Skeletal muscle cell (primary cell): Measurements from ENCODE around the gene GALNS.
"Not testable (repeated sequence)": the region's sequence is repeated elsewhere in the genome, so short reads cannot be mapped to it uniquely, and the experiment has no call there.

ENCODE experiments used
- DNase-seq: peaks from one replicate; pipeline ENCODE4 v3.0.0-alpha.2; 2010; ENCODE audit warnings: low read depth
- H3K4me3 ChIP-seq: 2 replicates; pipeline ENCODE4 v1.5.1; 2011; ENCODE audit warnings: low read depth, mild to moderate bottlenecking, control low read depth, low read length, moderate library complexity

The GALNS gene

DNA sequence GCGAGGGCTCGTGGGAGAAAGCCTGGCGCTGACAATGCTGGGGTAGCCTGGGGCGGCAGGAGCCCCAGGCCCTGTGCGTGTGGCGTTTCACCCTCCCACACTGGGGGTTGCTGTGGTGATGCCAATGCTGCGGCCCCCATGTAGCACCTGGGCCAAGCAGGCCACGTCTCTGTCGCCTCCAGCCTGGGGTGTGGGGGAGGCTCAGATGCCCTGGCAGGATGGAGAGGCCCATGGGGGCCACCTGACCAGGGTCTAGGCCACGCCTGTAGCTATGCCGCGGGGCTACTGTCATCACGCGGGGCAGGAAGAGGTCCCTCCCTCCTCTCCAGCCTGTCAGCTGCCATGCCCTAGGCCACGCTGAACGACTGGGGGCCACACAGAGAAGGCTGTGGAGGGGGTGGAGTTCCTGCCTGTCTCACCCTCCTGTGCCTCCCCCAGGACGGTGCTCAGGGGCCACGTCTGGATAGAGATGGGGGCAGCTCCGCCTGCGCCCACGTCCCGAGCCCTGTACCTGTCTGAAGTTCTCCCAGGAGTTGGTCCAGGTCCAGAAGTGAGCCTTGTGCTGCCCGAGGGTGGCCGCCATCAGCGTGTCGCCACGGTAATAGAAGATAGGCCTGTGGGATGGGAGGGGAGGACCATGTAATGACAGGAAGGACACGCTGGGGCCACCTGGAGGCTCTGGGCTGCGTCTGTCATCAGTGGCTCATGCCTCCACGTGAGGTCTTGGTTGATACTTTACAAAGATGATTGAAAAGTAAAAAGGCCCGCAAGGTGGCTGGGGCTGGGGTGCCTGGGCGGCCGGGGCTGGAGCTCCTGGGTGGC lies 32.3 kb downstream of the GALNS start:
- no peak for DNase-seq
- H3K4me3 ChIP-seq: no peak overlapping the region

DNA sequence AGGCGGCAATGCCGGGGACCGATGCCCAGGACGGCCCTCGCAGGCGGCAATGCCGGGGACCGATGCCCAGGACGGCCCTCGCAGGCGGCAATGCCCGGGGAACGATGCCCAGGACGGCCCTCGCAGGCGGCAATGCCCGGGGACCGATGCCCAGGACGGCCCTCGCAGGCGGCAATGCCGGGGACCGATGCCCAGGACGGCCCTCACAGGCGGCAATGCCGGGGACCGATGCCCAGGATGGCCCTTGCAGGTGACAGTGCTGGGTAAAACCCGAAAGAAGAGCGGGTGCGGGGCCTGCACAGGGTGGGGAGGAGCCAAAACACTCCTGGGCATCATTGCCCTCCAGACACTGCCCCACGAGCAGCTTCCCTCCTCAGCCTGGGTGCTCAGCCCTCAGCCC lies 33.1 kb downstream of the GALNS start:
- DNase-seq: not testable (repeated sequence)

DNA sequence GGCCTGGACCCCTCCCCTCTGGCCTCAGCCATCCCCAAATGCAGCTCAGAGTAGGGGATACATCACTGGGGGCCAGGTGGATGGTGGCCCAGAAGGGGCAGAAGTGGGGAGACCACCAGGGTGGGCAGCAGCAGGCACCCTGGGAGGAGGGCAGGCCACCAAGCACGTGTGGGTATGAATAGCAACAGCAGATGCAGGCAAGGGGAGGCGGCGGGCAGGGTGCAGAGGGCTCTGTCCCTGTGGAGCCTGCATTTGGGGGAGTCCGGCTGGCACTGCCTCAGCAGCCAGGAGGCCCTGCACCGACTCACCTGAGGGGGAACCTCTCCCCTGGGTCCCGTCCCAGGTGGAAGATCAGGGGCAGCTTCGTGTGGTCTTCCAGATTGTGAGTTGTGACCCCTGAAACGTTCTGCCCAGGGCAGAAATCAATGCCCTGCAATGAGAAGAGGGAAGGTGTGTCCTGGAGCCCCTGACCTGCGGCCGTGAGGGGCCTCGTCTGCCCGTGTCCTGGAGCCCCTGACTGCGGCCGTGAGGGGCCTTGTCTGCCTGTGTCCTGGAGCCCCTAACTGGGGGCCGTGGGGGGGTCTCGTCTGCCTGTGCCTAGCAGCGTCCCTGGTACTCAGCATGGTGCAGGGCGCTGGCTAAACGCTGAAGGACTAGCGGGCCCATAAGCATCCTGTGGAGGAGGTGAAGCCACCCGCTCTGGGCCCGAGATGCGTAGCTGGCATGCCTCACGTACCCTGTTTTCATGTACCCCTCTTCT lies 34.3 kb downstream of the GALNS start:
- no peak overlapping the region for H3K4me3 ChIP-seq
- DNase-seq: no peak

More for the DNA sequence above, 33.1 kb downstream of the GALNS start:
- not testable (repeated sequence) for H3K4me3 ChIP-seq

- H3K4me3 ChIP-seq: no peak overlapping the region
- no peak for DNase-seq
Observed at GRCh38 chr16:88821168-88821850, 35.4 kb downstream of the GALNS start.

DNA sequence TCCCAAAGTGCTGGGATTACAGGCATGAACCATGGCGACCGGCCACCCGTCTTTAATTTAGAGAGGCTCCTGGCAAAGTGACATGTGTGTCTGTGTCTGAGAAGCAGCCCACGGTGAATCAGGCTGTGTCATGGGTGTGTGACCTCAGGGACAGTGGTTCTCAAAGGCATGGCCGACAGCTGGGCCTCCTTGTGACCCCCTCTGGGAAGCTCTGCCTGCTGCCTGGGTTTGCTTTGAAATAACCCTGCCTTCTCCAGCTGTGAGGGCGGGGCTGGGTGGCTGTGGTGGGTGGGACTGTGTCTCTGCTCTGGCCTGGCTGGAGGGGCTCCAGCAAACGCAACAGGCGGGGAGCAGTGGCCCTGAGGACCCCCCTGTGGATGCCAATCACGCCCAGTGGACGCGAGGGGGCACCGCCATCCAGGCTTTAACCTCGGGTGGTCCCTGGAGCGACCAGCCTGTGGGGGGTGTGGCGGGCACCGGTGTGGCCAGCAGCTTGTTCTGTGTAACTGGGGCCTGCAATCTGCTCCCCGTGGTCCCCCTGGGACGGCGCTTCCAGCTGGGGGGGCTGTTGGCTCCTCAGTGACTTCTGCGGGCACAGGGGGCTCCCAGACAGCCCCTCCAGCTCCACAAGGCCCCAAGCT lies 36.2 kb downstream of the GALNS start:
- DNase-seq: no peak
- H3K4me3 ChIP-seq: no peak overlapping the region

DNA sequence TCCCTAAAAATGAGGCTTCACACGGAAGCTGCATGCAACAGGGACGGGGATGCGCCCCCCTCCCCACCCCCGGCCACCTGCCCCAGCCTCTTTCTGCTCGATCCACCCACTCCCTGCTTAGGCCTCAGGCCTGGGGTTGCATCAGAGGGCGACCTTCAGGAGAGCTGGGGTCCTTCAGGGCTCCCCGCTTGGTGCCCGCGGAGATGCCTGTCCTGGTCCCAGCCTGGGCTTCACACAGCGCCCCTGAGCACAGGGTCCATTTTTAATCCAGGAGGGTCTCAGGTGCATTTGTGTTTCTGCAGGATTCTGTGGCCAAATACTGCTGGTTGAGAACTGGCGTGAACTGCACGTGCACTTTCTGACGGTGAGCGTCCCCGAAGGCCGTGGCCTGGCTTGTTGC lies 37.6 kb downstream of the GALNS start:
- no peak overlapping the region for H3K4me3 ChIP-seq
- DNase-seq: no peak

- no peak overlapping the region for H3K4me3 ChIP-seq
Observed at GRCh38 chr16:88818575-88818874, 38.2 kb downstream of the GALNS start.

DNA sequence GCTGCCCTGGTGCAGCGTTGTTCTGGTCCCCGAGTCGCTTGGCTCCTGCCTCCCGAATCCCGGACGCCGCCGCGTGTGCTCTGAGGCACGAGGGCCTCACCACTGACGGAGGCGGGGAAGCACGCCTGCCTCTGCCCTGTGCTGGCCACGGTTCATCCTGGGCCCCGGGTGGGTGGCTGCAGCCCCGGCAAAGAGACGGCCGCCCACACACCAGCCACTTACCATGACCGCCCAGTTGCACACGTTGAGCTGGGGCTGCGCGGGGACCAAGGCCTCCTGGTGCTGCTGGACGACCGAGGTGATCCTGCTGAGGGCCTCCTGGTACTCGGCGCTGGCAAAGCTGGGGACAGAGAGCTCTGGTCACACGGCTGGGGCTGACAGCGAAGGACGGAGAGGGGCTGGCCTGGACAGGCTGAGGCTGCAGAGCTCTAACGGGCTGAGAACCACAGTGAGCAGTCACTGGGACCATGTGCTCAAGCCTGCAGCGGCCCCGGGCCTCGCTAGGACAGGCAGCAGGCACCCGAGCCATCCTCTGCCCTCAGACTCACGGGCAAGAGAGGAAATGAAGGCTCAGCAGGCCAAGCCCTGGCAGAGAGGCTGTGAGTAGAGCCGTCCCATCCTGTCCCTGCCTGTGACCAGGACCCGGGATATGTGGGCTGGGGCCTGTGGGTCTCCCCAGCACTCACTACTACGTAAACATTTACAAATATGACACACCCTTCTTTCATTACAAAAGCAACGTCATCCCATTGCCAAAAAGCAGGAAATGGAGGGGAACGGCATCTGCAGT lies 38.8 kb downstream of the GALNS start:
- H3K4me3 ChIP-seq: no peak overlapping the region
- no peak for DNase-seq

More at GRCh38 chr16:88818575-88818874, 38.2 kb downstream of the GALNS start:
- DNase-seq: no peak

DNA sequence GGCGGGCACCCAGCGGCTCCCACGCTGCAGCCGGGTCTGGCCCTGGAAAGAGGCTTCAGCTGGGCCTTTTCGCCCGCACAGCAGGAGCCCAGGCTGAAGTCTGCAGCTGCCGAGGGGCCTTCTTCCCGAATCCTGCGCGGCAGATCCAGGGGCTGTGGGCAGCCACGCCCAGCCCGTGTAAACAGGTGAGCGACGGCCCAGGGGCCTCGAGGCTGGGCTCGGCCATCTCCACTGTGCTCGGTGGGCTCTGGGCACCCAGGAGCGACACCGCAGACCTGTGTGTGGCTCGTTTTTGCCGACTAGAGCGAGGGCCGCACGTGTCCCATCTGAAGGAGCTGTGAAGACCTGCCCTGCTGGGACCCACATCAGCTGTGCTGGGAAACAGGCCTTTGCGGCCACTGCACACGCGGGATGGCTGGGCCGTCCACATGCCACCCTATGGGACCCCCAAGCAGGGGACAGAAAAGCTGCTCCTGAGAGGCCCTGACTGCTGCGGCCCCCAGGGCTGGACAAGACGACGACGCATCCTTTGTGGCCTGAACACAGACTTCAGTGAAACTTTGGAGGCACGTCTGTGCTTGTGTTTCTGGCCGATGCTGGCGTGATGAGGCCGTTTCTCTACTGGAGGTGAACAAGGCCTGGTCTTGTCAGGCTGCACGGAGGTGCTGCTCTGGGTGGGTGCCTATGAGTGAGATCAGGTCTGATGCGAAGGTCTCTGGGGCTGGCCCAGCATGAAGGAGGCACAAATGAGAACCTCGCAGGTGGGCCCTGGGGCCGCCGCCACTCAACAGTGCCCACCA lies 39.8 kb downstream of the GALNS start:
- DNase-seq: no peak

GRCh38 chr16:88815901-88816589 lies 40.7 kb downstream of the GALNS start:
- DNase-seq: no peak
- H3K4me3 ChIP-seq: no peak overlapping the region

More for the DNA sequence above, 39.8 kb downstream of the GALNS start:
- H3K4me3 ChIP-seq: no peak overlapping the region

GRCh38 chr16:88815227-88815626 lies 41.5 kb downstream of the GALNS start:
- H3K4me3 ChIP-seq: no peak overlapping the region
- no peak for DNase-seq

GRCh38 chr16:88814144-88814502 lies 42.6 kb downstream of the GALNS start:
- no peak for DNase-seq
- no peak overlapping the region for H3K4me3 ChIP-seq

GRCh38 chr16:88813269-88814143 lies 43.2 kb downstream of the GALNS start:
- no peak overlapping the region for H3K4me3 ChIP-seq
- DNase-seq: no peak

GRCh38 chr16:88812513-88813268 lies 44.1 kb downstream of the GALNS start:
- DNase-seq: no peak
- peak overlapping the region; percentile 65 for H3K4me3 ChIP-seq

DNA sequence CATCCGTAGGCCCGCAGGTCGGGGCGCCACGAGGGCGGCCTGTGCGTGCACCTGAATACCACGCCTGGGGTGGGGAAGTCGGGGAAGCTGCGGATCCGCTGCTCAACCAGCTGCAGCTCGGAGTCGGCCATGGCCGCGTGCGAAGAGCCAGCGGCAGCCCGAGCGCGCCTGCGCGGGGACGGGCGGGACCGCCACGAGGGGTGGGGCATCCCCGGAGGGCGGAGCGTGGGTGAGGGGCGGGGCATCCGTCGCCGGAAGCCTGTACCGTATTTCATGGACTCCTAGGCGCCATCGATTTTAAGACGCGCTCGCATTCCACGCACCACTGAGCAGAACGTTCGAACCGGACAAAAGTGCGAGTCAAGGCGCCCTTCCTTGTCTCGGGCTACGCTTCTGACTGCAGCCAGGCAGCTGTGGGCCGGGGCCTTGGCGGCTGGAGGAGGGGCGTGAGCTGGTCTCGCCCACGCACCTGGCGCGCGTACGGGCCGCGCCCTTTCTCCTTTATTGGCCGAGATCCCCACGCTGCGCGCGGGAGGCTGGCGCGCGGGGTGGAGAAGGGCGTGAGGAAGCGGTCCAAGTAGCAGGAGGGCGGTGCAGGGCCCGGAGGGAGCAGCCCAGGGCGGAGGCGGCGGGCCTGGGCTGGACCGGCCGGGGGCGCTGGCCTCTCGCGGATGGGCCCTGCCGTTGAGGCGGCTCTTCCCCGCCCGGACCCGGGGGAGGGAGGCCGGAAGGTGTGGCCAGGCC lies 44.8 kb downstream of the GALNS start, which contains the start of gene APRT:
Gene APRT (minus strand): TSS at position 160 of the 744 bp plus-strand sequence. CDS start 29 bp downstream, at position 131.
- peak within 1 kb of the TSS; percentile 65 for H3K4me3 ChIP-seq
- DNase-seq: peak; percentile 85
